ENCODE results near the gene CCDC83. TPM values are rescaled to one million over a fixed set of nuclear protein-coding genes. Genes with fewer than 3 reads are reported as not detected.

The CCDC83 gene
- total RNA-seq, 4 donors from 2014 or later = not detected

GRCh38 chr11:85809863-85810262 is 45.3 kb upstream of the CCDC83 start:
- no peak for TF ChIP-seq POLR2A (IDR thresholded peaks at IDR 0.05)
- TF ChIP-seq CTCF (IDR thresholded peaks at IDR 0.05 in 4 of 5, conservative IDR thresholded peaks at IDR 0.05 in 1 of 5) = no peak
- Histone ChIP-seq H3K4me1 (peaks cover 0 to 8% of the 10 kb centered on the region in 2 donors), H3K27me3 (no peaks in the 10 kb centered on the region), H3K36me3 (no peaks in the 10 kb centered on the region), H3K9me3 (no peaks in the 10 kb centered on the region), H3K4me3 (peak overlapping the region; percentile 60 to 83 (median 64)), H3K27ac (peak overlapping the region in 2 of 4 donors; percentile 19 to 42)
- intact Hi-C loops (cut with DNase I; ENCODE audit: low total_unique reads) = loop anchor here (10.0 kb wide), 1 partner anchor 115 kb away; no protein-coding TSS in a partner anchor
- ATAC-seq (no peak), DNase-seq (no peak)
- in situ Hi-C loops (cut with MboI; ENCODE audit: low sequenced_read_pairs in 4 of 4) = no loop called here

GRCh38 chr11:85810521-85810870 is 44.7 kb upstream of the CCDC83 start:
- Histone ChIP-seq H3K27me3 (no peaks in the 10 kb centered on the region), H3K4me1 (peaks cover 0 to 8% of the 10 kb centered on the region in 2 donors), H3K4me3 (peak overlapping the region; percentile 60 to 83 (median 64)), H3K27ac (peak overlapping the region in 3 of 4 donors; percentile 28 to 55 (median 42)), H3K36me3 (no peaks in the 10 kb centered on the region), H3K9me3 (no peaks in the 10 kb centered on the region)
- in situ Hi-C loops (cut with MboI; ENCODE audit: low sequenced_read_pairs in 4 of 4) = no loop called here
- TF ChIP-seq CTCF (IDR thresholded peaks at IDR 0.05 in 4 of 5, conservative IDR thresholded peaks at IDR 0.05 in 1 of 5) (no peak), POLR2A (IDR thresholded peaks at IDR 0.05) (no peak)
- intact Hi-C loops (cut with DNase I; ENCODE audit: low total_unique reads) = loop anchor here (10.0 kb wide), 1 partner anchor 116 kb away; no protein-coding TSS in a partner anchor
- ATAC-seq = peak in 1 of 2 donors; percentile 10
- DNase-seq = no peak

- peak; percentile 22 to 43 for DNase-seq
- Histone ChIP-seq H3K27me3 (no peaks in the 10 kb centered on the region), H3K9me3 (no peaks in the 10 kb centered on the region), H3K27ac (peak within 1 kb of the TSS in 3 of 4 donors; percentile 28 to 55 (median 42)), H3K36me3 (no peaks in the 10 kb centered on the region), H3K4me3 (peak within 1 kb of the TSS; percentile 60 to 83 (median 64)), H3K4me1 (peaks cover 0 to 8% of the 10 kb centered on the region in 2 donors)
- ATAC-seq = peak; percentile 78 to 82
- no peak for TF ChIP-seq CTCF (IDR thresholded peaks at IDR 0.05 in 4 of 5, conservative IDR thresholded peaks at IDR 0.05 in 1 of 5)
- TF ChIP-seq POLR2A (IDR thresholded peaks at IDR 0.05) = peak; percentile 52 to 68
- intact Hi-C loops (cut with DNase I; ENCODE audit: low total_unique reads) = loop anchor here (10.0 kb wide), 1 partner anchor 116 kb away; no protein-coding TSS in a partner anchor
- in situ Hi-C loops (cut with MboI; ENCODE audit: low sequenced_read_pairs in 4 of 4) = no loop called here
Measured at GRCh38 chr11:85810871-85811611, 44.1 kb upstream of the CCDC83 start, which contains the start of gene SYTL2. TSS of gene SYTL2 (minus strand) at chr11:85811141. CDS start at chr11:85757725, 53,416 bp downstream.

- Histone ChIP-seq H3K4me1 (peaks cover 0 to 8% of the 10 kb centered on the region in 2 donors), H3K4me3 (peak overlapping the region; percentile 60 to 83 (median 64)), H3K9me3 (no peaks in the 10 kb centered on the region), H3K27me3 (no peaks in the 10 kb centered on the region), H3K36me3 (no peaks in the 10 kb centered on the region), H3K27ac (peak overlapping the region in 1 of 4 donors; percentile 22)
- intact Hi-C loops (cut with DNase I; ENCODE audit: low total_unique reads) = loop anchor here (10.0 kb wide), 1 partner anchor 117 kb away; no protein-coding TSS in a partner anchor
- DNase-seq (no peak), ATAC-seq (no peak)
- in situ Hi-C loops (cut with MboI; ENCODE audit: low sequenced_read_pairs in 4 of 4) = no loop called here
- no peak for TF ChIP-seq CTCF (IDR thresholded peaks at IDR 0.05 in 4 of 5, conservative IDR thresholded peaks at IDR 0.05 in 1 of 5)
- TF ChIP-seq POLR2A (IDR thresholded peaks at IDR 0.05) = no peak
Measured at GRCh38 chr11:85811624-85812023, 43.6 kb upstream of the CCDC83 start.

All from gastrocnemius medialis (tissue), 4 donors.